HEK293 (cell line): Measurements from ENCODE around the gene SSU72.
"Not testable (repeated sequence)": the region's sequence is repeated elsewhere in the genome, so short reads cannot be mapped to it uniquely, and the experiment has no call there.

Source experiments
- CTCF ChIA-PET: fragments of 350-600 bp; formaldehyde crosslinking; extraction: SDS; loops from one replicate; lab custom pipeline; 2021; ENCODE audit warnings: antibody characterized with exemption; lab: Yijun Ruan, JAX
- POLR2A ChIA-PET: fragments of 300-600 bp; formaldehyde crosslinking; extraction: SDS; loops from one replicate; lab custom pipeline; 2020; ENCODE audit warnings: antibody characterized with exemption, inconsistent platforms; lab: Yijun Ruan, JAX
- H3K27ac ChIP-seq: fragments of 200-500 bp; sonication (Bioruptor generic); 2 replicates; pipeline ENCODE4 v1.5.1; 2014; ENCODE audit warnings: low read depth, low read length, control low read depth, inconsistent platforms; ENCODE audit errors: extremely low read depth
- H3K36me3 ChIP-seq, 2 experiments: fragments of 200-500 bp in 1 of 2; sonication (Bioruptor generic) in 1 of 2; 1 replicate in 1 of 2; 2 replicates in 1 of 2; pipeline ENCODE4 v1.5.1; 2014 to 2017; ENCODE audit warnings: inconsistent platforms in 2 of 2, low read length in 2 of 2; ENCODE audit not compliant: control insufficient read depth in 2 of 2, insufficient read depth in 1 of 2
- H3K4me1 ChIP-seq: fragments of 200-500 bp; sonication (Bioruptor generic); 2 replicates; pipeline ENCODE4 v1.5.1; 2014; ENCODE audit warnings: mild to moderate bottlenecking, low read length, inconsistent platforms; ENCODE audit not compliant: control insufficient read depth, insufficient read depth
- H3K4me3 ChIP-seq: 2 replicates; pipeline ENCODE4 v1.5.1; 2011; ENCODE audit warnings: low read depth, mild to moderate bottlenecking, control low read depth, low read length, moderate library complexity
- H3K9me3 ChIP-seq: fragments of 200-500 bp; sonication (Bioruptor generic); 2 replicates; pipeline ENCODE4 v1.5.1; 2014; ENCODE audit warnings: low read depth, low read length, inconsistent platforms; ENCODE audit not compliant: control insufficient read depth, insufficient read depth
- EGR2 ChIP-seq: fragments of 450-650 bp; formaldehyde crosslinking; IDR thresholded peaks from 2 replicates; pipeline ENCODE4 v1.5.1; 2016; ENCODE audit warnings: low read depth, missing biosample characterization, missing genetic modification characterization
- MEIS1 ChIP-seq: sonication (generic); formaldehyde crosslinking; IDR thresholded peaks from 2 replicates; pipeline ENCODE4 v1.8.1; 2022; ENCODE audit warnings: missing genetic modification reagents, mild to moderate bottlenecking, borderline replicate concordance
- MZF1 ChIP-seq: fragments of 450-650 bp; formaldehyde crosslinking; IDR thresholded peaks from 2 replicates; pipeline ENCODE4 v1.5.1; 2017; ENCODE audit warnings: missing biosample characterization, missing genetic modification characterization, borderline replicate concordance
- SP3 ChIP-seq: fragments of 450-650 bp; formaldehyde crosslinking; IDR thresholded peaks from 2 replicates; pipeline ENCODE4 v1.5.1; 2016; ENCODE audit warnings: missing biosample characterization, missing genetic modification characterization
- ZBTB8A ChIP-seq: fragments of 450-650 bp; formaldehyde crosslinking; IDR thresholded peaks from 2 replicates; pipeline ENCODE4 v1.5.1; 2016; ENCODE audit warnings: missing biosample characterization, missing genetic modification characterization
- ZFHX2 ChIP-seq: fragments of 450-650 bp; formaldehyde crosslinking; conservative IDR thresholded peaks from 2 replicates; pipeline ENCODE4 v1.5.1; 2016; ENCODE audit warnings: missing biosample characterization, missing genetic modification characterization
- ZNF146 ChIP-seq: fragments of 450-650 bp; formaldehyde crosslinking; IDR thresholded peaks from 2 replicates; pipeline ENCODE4 v1.5.1; 2016; ENCODE audit warnings: missing biosample characterization, missing genetic modification characterization
- ZNF16 ChIP-seq: fragments of 450-650 bp; formaldehyde crosslinking; IDR thresholded peaks from 2 replicates; pipeline ENCODE4 v1.5.1; 2016; ENCODE audit warnings: low read depth, missing biosample characterization, missing genetic modification characterization
- ZNF19 ChIP-seq: fragments of 450-650 bp; formaldehyde crosslinking; IDR thresholded peaks from 2 replicates; pipeline ENCODE4; 2016; ENCODE audit warnings: missing biosample characterization, missing genetic modification characterization, low read depth
- ZNF335 ChIP-seq: fragments of 450-650 bp; formaldehyde crosslinking; conservative IDR thresholded peaks from 2 replicates; pipeline ENCODE4 v1.5.1; 2016; ENCODE audit warnings: missing biosample characterization, missing genetic modification characterization
- ZNF366 ChIP-seq: fragments of 450-650 bp; formaldehyde crosslinking; conservative IDR thresholded peaks from 2 replicates; pipeline ENCODE4 v1.5.1; 2016; ENCODE audit warnings: missing biosample characterization, missing genetic modification characterization
- ZNF416 ChIP-seq: fragments of 450-650 bp; formaldehyde crosslinking; IDR thresholded peaks from 2 replicates; pipeline ENCODE4 v1.5.1; 2016; ENCODE audit warnings: missing biosample characterization, missing genetic modification characterization
- ZNF514 ChIP-seq: fragments of 450-650 bp; formaldehyde crosslinking; IDR thresholded peaks from 2 replicates; pipeline ENCODE4 v1.5.1; 2016; ENCODE audit warnings: missing biosample characterization, missing genetic modification characterization
- ZNF596 ChIP-seq: fragments of 450-650 bp; IDR thresholded peaks from 2 replicates; pipeline ENCODE4 v1.5.0; 2018; ENCODE audit warnings: missing biosample characterization, mild to moderate bottlenecking, missing genetic modification characterization, moderate library complexity
- ZNF621 ChIP-seq: fragments of 450-650 bp; formaldehyde crosslinking; IDR thresholded peaks from 2 replicates; pipeline ENCODE4 v1.5.1; 2017; ENCODE audit warnings: missing biosample characterization, missing genetic modification characterization
- ZNF654 ChIP-seq: fragments of 450-650 bp; formaldehyde crosslinking; IDR thresholded peaks from 2 replicates; pipeline ENCODE4 v1.5.1; 2016; ENCODE audit warnings: low read depth, missing biosample characterization, missing genetic modification characterization
- ZNF677 ChIP-seq: fragments of 450-650 bp; IDR thresholded peaks from 2 replicates; pipeline ENCODE4 v1.5.0; 2018; ENCODE audit warnings: missing biosample characterization, mild to moderate bottlenecking, missing genetic modification characterization, moderate library complexity
- ZNF776 ChIP-seq: fragments of 450-650 bp; formaldehyde crosslinking; IDR thresholded peaks from 2 replicates; pipeline ENCODE4 v1.5.0; 2017; ENCODE audit warnings: missing biosample characterization, missing genetic modification characterization, borderline replicate concordance
- TF ChIP-seq, protein P1 (sequence below): fragments of 450-650 bp; formaldehyde crosslinking; IDR thresholded peaks from 2 replicates; pipeline ENCODE4 v1.5.1; 2016; ENCODE audit warnings: missing biosample characterization, missing genetic modification characterization
- TF ChIP-seq, protein P2 (sequence below): fragments of 450-650 bp; formaldehyde crosslinking; conservative IDR thresholded peaks from 2 replicates; pipeline ENCODE4 v1.5.1; 2016; ENCODE audit warnings: low read depth, missing biosample characterization, missing genetic modification characterization

Gene SSU72

DNA sequence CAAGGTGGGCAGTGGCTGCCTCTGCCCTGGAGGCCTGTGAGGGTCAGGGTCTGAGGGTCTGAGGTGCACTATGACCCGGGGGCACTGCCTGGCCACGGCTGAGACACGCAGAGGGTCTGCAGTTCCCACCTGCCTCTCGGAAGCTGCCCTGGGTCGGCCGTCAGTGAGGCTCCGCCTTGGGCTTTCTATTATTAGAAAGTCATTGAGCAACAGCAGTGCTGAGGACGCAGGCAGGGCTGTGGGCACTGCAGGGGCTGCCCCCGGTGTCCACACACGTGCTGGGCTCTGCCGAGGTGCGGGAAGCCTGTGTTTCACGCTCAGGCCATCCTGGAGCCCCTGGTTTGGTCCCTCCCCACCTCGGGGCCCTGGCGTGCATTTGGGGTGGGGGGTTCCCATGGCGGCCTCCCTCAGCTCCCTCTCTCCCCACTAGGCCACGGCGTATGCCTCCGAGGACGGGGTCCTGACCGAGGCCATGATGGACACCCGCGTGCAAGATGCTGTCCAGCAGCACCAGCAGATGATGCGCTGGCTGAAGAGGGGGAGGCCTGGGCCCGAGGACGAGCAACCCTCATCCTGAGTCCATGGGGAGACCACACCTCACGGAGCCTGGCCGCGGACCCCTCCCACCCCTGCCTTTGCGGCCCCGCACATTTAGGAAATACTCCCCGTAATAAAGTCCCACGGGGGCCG lies 65.7 kb downstream of the SSU72 start:
- H3K36me3 ChIP-seq, CTCF ChIA-PET, H3K9me3 ChIP-seq: not testable (repeated sequence)

DNA sequence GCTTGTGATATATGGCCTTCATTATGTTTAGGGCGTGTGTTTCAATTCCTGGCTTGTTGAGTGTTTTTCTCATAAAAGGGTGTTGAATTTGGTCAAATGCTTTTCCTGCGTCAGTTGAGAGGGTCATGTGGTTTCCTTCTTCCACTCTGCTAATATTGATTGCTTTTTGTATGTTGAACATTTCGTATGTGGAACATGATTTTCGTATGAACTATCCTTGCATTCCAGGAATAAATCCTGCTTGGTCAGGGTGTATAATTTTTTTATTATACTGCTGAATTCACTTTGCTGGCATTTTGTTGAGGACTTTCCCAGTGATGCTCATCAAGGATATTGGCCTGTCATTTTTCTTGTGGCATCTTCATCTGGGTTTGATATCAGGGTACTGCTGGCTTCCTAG lies 67.4 kb downstream of the SSU72 start:
- ChIA-PET POLR2A (no interaction called here), CTCF (no interaction called here)
- TF ChIP-seq ZNF366 (tag by site-specific recombination), result no peak
- TF ChIP-seq ZNF677 (tag by site-specific recombination), result no peak
- no peak for TF ChIP-seq ZNF16
- TF ChIP-seq ZNF776 (tag by site-specific recombination), result no peak
- no peak for TF ChIP-seq MZF1 (tag by site-specific recombination)
- no peak for TF ChIP-seq ZNF596 (tag by site-specific recombination)
- no peak for TF ChIP-seq ZNF416
- TF ChIP-seq ZNF621, result no peak
- TF ChIP-seq ZNF514 (tag by site-specific recombination), result no peak
- no peak for TF ChIP-seq ZNF146
- no peak for TF ChIP-seq ZNF19 (tag by site-specific recombination)
- TF ChIP-seq MEIS1 (CRISPR knock-in tag), result no peak
- Histone ChIP-seq H3K4me1 (no peaks in the 10 kb centered on the region), H3K9me3 (no peaks in the 10 kb centered on the region), H3K36me3 (no peaks in the 10 kb centered on the region), H3K4me3 (no peak overlapping the region), H3K27ac (no peak overlapping the region)

More for the DNA sequence above, 65.7 kb downstream of the SSU72 start:
- H3K4me1 ChIP-seq, POLR2A ChIA-PET, H3K27ac ChIP-seq, H3K4me3 ChIP-seq: not testable (repeated sequence)

DNA sequence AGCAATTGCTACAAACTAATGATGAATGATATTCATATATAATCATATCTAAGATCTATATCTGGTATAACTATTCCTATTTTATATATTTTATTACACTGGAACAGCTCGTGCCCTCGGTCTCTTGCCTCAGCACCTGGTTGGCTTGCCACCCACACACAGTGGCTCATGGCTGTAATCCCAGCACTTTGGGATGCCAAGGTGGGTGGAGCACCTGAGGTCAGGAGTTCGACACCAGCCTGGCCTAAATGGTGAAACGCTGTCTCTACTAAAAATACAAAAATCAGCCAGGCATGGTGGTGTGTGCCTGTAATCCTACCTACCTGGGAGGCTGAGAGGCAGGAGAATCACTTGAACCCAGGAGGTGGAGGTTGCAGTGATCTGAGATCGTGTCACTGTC lies 68.9 kb downstream of the SSU72 start:
- not testable (repeated sequence) for H3K9me3 ChIP-seq, H3K4me3 ChIP-seq
- POLR2A ChIA-PET, result interaction anchor here (0.9 to 1.7 kb wide), 2 partner anchors 105 to 171 kb away, joined by 3 to 7 read pairs; no protein-coding TSS in a partner anchor

DNA sequence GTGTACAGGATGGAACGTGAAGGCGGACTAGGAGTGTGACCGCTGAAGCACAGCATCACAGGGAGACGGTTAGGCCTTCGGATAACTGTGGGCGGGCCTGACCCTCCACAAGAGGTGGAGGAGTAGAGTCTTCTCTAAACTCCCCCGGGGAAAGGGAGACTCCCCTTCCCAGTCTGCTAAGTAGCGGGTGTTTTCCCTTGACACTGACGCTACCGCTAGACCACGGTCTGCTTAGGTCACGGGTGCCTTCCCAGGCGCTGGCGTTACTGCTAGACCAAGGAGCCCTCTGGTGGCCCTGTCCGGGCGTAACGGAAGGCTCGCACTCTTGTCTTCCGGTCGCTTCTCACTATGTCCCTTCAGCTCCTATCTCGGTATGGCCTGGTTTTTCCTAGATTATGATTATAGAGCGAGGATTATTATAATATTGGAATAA lies 69.3 kb downstream of the SSU72 start:
- ChIA-PET POLR2A (interaction anchor here (0.9 to 1.7 kb wide), 2 partner anchors 104 to 170 kb away, joined by 3 to 7 read pairs; no protein-coding TSS in a partner anchor), CTCF (interaction anchor here (0.7 to 1.6 kb wide), 5 partner anchors 12 to 395 kb away, joined by 3 to 9 read pairs (median 4); no protein-coding TSS in a partner anchor)
- H3K36me3 ChIP-seq, result not testable (repeated sequence)
- 0 out of 2 replicates have a peak, but pooled peaks have one; percentile 22 for TF ChIP-seq SP3 (tag by site-specific recombination)
- TF ChIP-seq, protein P1, sequence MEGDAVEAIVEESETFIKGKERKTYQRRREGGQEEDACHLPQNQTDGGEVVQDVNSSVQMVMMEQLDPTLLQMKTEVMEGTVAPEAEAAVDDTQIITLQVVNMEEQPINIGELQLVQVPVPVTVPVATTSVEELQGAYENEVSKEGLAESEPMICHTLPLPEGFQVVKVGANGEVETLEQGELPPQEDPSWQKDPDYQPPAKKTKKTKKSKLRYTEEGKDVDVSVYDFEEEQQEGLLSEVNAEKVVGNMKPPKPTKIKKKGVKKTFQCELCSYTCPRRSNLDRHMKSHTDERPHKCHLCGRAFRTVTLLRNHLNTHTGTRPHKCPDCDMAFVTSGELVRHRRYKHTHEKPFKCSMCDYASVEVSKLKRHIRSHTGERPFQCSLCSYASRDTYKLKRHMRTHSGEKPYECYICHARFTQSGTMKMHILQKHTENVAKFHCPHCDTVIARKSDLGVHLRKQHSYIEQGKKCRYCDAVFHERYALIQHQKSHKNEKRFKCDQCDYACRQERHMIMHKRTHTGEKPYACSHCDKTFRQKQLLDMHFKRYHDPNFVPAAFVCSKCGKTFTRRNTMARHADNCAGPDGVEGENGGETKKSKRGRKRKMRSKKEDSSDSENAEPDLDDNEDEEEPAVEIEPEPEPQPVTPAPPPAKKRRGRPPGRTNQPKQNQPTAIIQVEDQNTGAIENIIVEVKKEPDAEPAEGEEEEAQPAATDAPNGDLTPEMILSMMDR (tag by site-specific recombination), result peak; percentile 6; the same call in 1 of the 2 replicates
- peak; percentile 50 for TF ChIP-seq ZNF654 (tag by site-specific recombination)
- TF ChIP-seq, protein P2, sequence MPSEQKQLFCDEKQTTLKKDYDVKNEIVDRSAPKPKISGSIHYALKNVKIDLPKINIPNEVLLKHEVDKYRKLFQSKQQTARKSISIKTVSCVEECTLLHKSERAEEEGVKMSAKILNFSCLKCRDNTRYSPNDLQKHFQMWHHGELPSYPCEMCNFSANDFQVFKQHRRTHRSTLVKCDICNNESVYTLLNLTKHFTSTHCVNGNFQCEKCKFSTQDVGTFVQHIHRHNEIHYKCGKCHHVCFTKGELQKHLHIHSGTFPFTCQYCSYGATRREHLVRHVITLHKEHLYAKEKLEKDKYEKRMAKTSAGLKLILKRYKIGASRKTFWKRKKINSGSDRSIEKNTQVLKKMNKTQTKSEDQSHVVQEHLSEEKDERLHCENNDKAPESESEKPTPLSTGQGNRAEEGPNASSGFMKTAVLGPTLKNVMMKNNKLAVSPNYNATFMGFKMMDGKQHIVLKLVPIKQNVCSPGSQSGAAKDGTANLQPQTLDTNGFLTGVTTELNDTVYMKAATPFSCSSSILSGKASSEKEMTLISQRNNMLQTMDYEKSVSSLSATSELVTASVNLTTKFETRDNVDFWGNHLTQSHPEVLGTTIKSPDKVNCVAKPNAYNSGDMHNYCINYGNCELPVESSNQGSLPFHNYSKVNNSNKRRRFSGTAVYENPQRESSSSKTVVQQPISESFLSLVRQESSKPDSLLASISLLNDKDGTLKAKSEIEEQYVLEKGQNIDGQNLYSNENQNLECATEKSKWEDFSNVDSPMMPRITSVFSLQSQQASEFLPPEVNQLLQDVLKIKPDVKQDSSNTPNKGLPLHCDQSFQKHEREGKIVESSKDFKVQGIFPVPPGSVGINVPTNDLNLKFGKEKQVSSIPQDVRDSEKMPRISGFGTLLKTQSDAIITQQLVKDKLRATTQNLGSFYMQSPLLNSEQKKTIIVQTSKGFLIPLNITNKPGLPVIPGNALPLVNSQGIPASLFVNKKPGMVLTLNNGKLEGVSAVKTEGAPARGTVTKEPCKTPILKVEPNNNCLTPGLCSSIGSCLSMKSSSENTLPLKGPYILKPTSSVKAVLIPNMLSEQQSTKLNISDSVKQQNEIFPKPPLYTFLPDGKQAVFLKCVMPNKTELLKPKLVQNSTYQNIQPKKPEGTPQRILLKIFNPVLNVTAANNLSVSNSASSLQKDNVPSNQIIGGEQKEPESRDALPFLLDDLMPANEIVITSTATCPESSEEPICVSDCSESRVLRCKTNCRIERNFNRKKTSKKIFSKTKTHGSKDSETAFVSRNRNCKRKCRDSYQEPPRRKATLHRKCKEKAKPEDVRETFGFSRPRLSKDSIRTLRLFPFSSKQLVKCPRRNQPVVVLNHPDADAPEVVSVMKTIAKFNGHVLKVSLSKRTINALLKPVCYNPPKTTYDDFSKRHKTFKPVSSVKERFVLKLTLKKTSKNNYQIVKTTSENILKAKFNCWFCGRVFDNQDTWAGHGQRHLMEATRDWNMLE (tag by site-specific recombination), result peak; percentile 53
- 0 out of 2 replicates have a peak, but pooled peaks have one; percentile 10 for TF ChIP-seq ZNF366 (tag by site-specific recombination)
- TF ChIP-seq ZNF335 (tag by site-specific recombination), result 0 out of 2 replicates have a peak, but pooled peaks have one; percentile 8
- TF ChIP-seq ZBTB8A, result peak; percentile 97
- TF ChIP-seq, all 188 proteins: peak for 7; not testable (repeated sequence) for 181
- not testable (repeated sequence) for H3K9me3 ChIP-seq, H3K4me1 ChIP-seq, H3K27ac ChIP-seq, H3K4me3 ChIP-seq

More for the DNA sequence above, 68.9 kb downstream of the SSU72 start:
- H3K36me3 ChIP-seq, H3K4me1 ChIP-seq, H3K27ac ChIP-seq: not testable (repeated sequence)
- peak; percentile 64 for TF ChIP-seq ZFHX2
- peak; percentile 44; the same call in 1 of the 2 replicates for TF ChIP-seq EGR2 (tag by site-specific recombination)
- CTCF ChIA-PET, result interaction anchor here (1.0 to 1.6 kb wide), 4 partner anchors 12 to 214 kb away, joined by 4 to 9 read pairs (median 4); no protein-coding TSS in a partner anchor
